Right forelimb (tissue), 1 donor: Measurements from ENCODE around the gene MYH10.
"Not testable (repeated sequence)": the region's sequence is repeated elsewhere in the genome, so short reads cannot be mapped to it uniquely, and the experiment has no call there.

Experiments
- DNase-seq: peaks from one replicate; pipeline ENCODE4 v3.0.0-alpha.2; 2018

Gene MYH10

DNA sequence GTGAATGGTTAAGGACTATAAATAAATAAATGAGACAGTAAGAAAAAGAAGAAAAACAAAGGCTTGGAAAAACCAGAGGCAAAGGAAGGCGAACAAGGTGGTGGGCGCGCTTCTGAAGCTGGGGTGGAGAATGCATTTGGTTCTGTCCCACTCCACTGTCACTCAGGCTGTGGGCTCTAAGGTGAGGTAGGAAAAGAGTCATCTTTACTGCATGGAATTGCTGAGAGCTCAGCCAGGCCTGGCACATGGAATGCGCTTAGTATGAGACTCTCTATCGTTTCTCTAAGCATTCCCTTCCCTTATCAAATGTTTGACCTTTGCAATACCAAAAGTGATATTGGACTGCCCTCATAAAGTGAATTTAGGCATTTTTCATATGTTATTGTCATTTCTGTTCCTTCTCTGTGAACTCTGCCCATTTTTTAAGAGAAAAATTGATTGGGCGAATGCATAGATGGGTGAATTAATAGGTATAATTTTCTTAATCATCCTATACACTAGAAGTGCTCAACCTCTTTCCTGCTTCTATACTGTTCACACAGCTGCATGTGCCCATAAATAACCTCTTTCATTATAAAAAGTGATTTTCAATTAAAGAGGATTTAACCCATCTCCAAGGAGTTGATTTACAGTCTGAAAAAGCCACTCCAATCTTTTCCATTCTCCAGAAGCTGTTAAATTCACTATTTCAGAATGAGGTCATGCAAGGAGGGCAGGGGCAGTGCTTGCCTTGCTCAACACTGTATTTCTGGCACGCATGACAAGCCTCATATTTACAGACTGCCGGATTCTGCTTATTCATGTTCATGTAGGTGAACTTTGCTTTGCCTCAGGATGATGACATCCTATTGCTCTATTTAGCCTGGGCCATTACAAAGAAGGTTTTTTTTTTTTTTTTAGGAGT lies 87.7 kb downstream of the MYH10 start:
- DNase-seq: no peak

DNA sequence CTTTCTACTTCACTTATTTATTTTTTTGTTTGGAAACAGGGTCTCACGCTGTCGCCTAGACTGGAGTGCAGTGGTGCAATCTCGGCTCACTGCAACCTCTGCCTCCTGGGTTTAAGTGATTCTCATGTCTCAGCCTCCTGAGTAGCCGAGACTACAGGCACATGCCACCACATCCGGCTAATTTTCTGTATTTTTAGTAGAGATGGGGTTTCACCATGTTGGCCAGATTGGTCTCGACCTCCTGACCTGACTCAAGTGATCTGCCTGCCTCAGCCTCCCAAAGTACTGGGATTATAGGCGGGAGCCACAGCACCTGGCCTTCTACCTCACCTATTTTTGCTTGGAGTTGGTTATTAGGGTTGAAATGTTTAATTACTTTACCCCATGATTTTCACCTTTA lies 90.5 kb downstream of the MYH10 start:
- not testable (repeated sequence) for DNase-seq

DNA sequence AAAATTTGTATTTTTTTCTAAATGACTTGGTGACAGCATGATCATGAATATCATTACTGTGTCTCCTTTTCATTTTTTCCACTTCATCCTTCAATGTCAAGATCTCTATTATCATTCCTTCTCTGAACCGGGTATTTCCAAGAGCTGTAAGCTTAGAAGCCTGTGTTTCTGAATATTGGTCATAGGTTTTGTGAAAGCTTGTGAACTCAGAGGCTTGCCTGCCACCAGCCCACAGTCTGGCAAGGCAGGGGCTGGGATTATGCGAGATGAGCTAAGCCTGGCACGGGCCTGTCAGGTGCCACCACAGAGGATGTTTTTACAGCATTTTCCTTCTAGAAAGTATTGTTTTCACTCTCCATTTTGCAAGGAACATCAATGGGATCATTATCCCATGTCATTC lies 92.8 kb downstream of the MYH10 start:
- no peak for DNase-seq

DNA sequence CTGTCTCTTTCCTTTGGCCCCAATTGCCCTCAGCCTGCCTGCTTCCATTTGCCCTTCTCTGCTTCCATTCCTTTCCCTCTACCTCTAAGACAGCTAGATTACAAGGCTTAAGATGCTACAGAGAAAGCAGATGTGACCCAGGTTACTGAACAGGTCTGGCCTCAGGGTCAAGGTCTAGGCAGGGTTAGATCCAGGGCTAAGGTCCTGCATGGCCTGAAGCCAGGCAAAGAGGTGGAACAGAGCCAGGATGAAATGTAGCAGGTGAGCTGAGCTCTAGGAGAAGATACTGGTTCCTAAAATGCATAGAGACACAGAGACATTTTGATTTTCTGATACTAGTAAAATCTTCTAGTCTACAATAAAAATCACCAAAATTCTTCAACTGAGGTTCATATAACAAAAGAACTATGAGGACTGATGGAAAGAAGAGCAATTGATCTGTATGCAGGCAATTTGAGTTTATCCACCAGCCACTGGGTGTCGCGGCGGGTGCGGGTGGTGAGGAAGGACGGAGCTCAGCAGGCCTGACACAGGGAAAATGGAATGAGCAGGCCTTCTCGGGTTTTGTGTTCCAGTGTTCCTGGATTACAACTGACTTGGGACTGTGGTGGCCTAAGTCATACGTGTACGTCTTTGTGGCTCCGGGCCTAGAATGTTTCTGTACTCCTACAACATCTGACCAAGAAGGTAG lies 95.9 kb downstream of the MYH10 start:
- DNase-seq: no peak

DNA sequence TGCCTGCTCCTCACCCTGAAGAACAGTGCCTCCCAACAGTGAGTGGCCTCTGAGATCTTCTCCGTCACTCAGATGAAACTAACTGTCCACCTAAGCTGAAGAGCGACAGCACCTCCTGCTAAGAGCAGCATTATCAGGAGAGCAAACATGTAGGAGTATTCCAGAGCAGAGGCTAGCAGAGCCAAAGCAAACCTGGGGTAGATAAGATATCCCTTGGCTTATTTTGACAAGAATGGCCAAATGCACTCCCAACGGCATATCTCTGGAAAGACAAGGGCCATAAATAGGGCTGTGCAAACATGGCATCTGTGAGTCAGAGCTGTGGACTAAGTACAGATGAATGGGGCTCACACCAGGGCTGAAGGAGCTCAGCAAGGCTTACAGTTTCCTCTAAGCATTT lies 98.5 kb downstream of the MYH10 start:
- no peak for DNase-seq

DNA sequence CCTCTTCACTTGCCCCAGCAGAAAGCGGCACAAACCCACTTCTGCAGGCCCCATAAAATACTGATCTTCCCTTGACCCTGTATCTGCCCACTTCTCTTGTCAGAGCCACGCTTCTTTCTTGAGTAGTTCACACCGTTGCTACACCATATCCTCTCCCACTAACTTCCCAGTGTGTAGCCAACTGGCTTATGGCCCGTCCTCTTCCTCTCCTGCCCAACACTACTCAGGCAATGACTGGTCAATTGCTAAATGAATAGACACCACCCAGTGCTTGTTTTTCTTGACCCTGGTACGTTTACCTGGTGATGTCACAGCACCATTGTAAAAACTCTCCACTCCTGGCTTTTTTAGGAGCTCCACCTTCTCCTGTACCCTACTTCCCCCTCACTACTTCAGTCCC lies 107.9 kb downstream of the MYH10 start:
- no peak for DNase-seq

DNA sequence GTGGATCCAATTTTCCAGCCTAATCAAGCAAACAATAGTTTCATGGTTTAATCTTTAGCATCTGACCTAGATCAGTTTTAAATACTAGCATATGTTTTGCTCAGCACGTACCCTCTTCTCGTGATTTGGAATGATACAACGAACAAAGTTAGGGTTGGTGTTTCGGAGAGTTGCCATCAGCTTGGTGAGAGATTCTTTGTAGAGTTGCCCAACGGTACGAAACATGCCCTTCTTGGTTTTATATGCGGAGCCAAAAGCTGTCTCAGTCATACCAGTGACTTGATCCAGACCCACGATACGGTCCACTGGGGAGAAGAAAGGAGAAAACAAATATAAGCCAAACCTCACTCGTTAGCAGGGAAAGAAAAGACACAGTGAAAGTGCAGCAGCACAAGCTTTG lies 109.5 kb downstream of the MYH10 start:
- no peak for DNase-seq

DNA sequence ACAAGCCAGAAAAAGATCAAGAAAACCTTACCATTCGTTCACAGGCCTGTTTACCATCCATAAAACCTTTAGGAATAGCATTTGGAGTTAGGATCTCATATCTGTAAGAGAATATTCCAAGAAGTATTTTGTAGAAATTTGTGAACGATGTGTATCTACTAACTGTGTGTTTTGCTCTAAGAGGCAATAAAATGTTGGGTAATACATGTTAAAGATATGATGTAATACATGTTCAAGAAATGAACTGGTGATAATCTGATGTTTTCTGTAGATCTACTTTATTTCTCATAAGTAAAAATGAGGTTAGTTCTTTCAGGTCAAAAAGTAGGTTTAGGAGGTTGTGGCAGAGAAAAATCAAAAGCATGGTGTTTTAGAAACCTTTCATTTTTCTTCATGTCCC lies 111.7 kb downstream of the MYH10 start:
- DNase-seq: no peak

DNA sequence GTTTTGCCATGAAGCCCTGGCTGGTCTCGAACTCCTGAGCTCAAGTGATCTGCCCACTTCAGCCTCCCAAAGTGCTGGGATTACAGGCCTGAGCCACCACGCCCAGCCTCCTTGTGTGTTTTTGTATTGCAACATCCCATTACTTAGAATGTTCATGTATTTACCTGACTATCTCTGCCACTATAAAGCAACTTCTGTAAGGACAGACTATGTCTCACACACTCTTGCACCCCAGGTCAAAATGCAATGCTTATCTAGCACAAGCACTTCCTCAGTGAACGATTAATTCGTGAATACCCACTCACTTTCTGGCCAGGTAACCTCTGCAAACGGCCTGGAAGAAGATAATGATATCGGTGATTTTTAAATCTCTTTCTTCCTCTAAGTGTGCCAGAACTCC lies 112.2 kb downstream of the MYH10 start:
- DNase-seq: no peak

DNA sequence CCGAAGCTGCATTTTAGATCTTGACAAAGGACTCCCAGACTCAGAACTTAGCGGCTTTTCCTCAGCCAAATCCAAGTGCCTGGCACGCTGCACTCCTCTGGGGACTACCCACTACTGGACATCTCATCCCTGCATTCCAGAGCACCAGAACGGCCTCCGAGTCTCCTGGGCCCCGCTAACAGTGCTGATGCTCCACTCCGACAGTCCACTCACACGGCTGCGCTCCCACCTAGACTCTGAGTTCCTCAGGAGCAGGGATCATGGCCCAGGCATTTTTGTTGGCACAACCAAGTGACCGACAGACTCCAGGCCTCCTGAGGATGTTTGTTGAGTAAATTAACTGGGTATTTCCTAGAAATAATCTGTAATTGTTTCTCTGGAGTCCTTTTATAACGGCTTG lies 115.7 kb downstream of the MYH10 start:
- DNase-seq: no peak

DNA sequence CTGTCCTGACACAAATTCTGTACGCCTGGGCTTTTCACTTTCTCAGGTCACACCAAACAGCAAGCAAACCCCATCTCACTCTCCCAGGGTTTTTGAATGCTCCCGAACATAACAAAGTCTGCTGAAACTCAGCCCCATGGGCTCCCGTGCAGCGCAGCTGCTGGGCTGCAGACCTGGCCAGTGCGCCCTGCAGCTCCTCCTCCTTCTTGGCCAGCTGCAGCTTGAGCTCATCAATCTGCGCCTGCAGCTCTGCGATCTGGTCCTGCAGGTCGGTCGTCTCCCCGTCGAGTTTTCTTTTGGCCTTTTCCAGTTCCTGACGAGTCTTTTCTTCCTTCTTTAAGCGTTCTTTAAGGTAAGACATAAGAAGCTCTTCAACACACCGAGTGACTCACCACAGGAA lies 124.4 kb downstream of the MYH10 start:
- DNase-seq: peak; percentile 59

DNA sequence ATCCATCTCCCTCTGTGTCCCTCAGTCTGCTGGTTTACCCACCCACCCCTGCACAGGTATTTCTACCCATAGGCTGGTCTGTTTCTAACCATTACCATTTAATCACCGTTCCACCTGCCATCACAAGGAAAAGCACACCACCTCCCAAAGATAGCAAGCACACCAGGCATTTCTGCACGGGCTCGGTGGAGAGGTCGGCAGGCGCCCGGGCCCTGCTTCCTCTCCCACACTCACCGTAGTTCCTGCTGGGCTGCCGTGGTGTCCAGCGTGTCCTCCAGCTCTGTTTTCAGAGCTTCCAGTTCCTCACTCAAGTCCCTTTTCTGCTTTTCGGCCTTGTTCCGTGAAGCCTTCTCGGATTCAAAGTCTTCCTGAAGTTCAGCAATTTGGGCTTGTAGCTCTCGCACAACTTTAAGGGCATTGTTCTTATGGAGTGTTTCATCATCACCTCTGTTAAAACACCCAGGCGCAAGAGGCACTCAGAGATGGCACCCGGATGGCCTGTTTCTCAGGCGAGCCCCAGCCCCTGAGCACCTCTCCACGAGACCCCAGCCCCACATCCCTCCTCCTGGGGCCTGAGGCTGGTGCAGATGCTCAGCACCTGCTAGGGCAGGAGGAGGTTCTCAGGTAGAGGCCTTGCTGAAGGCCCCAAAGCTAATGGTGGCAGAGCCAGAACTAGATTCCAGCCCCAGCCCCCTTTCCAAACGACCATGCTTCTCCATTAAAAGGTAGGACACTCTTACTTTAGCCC lies 125.9 kb downstream of the MYH10 start:
- DNase-seq: no peak

DNA sequence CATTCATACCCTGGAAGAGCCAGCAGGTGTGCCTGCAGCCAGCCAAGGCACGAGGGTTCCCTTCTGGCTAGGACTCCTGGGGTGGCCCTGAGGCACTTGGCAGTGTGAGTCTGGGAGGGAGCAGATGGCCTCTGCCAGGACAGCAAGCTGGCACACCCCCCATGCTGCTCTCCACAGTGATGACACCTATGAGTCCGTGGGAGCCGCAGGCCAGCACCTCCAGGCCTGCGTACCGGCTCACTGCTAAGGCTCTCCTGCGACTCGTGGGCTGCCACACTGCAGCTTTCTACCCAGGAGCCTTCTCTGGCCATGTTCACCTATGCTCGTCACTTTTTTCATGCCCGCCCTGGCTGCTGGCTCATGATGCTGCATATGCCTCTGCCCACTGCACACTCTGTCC lies 126.7 kb downstream of the MYH10 start:
- DNase-seq: no peak

DNA sequence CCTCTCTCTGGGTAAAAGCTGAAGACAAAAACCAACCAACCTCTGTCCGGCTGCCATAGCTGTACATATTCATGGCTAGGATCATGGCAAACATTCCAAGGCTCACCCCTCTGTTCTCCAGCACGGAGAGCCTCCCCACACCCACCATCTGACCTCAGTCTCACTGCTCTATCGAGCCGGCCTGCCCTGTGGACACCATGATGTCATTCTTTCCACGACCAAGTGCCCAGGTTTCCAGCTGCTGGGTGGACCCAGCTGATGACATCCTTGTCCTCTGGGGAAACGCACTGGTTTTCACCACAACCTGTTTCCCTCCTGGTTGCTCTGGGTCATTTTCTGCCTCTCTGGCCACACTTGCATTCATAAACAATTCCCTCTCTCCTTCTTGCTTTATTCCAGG lies 127.2 kb downstream of the MYH10 start:
- DNase-seq: peak; percentile 56

DNA sequence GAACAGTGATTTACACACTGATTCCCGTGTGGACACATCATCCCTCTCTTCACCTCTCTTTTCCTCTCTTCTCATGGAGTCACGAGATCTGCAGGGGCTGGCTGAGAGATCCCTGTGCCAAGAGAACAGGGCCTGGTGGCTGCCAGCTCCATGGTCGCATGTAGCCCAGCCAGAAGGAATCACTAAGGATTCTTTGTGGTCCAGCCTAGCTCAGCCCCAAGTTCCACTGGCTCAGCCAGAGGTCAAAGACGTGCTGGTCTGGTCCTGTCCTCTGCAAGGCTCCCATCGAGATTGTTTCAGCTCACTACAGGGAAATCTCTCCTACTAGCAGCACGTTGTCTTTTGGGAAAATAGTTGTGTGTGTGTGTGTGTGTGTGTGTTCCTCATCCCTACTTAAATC lies 128.4 kb downstream of the MYH10 start:
- no peak for DNase-seq

DNA sequence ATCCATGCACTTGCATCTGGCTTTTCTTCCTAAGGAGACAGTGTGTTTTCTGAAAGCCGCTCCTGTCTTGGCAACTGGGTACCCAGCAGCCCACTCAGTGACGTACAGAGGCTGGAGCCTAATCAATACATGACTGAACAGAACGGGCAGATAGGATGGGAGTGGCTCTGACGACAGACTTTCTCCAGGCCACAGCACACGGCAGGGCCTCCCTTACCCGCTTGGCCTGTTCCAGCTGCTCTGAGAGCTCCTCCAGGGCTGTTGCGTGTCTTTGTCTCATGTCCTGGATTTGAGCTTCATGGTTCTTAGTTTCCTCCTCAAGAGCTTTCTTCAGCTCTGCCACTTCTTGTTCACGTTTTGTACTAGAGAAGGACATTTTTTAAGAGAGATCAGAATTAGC lies 129.9 kb downstream of the MYH10 start:
- DNase-seq: no peak

DNA sequence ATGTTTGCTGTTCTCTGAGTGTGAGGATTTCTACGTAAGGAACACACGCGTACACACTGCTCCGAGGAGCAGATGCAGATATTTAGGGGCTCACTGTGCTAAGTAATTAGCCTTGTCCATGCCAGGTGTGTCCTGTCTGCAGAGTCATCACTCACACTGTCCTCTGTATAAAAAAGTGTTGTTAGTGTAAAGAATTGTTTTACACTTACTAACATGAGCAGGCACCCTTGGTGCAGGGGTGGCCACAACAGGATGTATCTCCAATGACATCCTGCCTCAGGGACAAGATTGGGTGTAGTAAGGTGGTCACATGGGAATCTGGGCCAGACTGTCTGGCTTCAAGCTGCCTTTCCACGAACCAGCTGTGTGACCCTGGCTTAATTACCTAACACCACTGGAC lies 130.9 kb downstream of the MYH10 start:
- DNase-seq: no peak

DNA sequence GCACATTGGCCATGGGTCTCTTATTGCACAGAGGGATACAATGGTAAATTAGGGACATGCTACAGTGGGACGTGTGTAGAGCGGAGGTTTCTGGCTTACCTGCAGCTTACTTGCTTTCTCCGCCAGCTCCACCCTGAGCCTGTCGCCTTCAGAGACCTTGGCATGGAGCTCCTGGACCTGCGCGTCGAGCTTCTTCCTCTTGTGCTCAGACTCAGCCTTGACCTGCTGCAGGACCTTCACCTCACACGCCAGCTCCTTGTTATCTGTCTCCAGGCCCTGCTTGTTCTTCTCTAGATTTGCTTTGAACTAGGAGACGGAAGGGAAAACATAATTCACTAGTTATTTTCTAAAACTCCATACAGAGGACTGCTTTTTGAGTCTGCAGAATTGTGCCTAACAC lies 131.4 kb downstream of the MYH10 start:
- no peak for DNase-seq

DNA sequence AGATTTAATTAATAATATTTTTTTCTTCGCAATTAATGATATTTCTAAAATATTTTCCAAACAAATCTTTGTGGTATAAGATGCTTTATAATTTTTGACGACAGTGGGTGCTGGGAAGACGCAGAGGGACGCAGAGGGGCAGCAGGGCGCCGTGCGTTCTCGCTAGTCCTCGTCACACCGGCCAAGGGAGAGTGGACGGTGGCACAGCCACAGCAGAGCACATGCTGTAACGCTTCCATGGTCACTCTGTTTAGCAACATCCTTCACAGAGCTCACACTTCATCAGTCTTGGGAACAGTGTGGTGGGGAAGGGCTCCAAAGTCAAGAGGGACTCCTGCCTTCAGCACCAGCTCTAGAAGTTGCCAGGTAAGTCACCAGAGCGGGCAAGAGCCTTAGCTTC lies 134.4 kb downstream of the MYH10 start:
- DNase-seq: no peak

DNA sequence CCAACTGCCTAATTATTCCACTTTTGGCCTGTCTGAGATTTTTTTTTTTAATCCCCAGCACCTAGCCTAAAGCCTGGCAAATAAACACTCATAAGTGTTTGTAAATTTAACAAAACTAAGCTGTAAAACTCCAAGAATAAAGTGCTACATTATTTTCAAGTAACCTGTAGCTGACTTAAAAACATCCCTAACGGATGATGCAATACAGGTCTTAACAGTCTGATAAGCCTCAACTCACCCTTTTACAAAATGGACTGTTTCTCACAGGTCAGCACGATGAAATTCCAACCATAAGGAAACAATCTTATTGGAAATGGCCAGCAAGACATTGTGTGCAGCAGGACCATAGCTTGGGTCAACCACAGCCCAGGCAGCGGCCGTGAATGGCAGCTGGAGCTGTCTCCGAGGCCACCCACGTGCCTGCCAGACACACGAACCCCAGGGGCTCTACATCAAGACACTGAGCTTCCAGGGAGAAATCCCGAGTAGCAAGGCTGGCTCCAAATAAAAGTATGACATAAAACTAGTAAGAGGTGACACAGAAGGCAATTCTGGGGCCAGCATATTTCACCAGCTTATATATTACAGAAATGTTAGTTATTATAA lies 135.9 kb downstream of the MYH10 start:
- DNase-seq: no peak

DNA sequence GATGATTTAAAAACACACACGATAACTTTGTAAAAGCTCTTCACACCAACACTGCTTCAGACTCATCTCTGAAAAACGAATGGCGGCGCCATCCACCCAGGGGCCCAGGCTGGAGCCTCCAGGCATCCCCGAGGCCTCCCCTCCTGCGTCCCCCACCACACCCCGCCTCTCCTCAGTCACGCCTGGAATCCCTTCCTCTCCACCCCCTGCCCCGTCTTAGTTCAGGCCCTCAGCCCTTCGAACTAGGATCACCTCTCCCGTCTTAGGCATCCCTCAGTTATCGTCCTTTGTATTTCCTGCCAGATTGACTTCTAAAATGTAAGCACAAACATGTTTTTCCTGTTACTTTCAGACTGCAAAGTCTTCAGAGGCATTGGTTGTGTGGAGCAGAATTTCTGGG lies 136.5 kb downstream of the MYH10 start:
- DNase-seq: no peak

DNA sequence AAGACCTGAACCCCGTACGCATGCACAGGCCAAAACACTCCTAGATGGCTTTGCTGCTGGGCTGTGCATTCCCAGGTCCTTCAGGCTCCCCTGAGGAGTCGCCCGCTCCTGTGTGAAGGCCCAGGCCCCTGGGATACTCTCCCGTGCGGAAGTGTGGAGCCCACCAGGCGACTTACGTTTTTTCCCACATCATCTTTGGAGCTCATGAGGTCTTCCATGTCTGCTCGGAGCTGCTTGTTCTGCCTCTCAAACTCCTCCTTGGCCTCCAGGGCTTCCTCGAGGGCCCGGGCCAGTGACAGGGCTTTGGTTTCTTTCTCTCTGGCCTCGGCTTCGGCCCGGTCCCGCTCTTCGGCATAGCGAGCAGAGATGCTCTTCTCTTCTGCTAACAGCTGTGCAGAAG lies 138.4 kb downstream of the MYH10 start:
- no peak for DNase-seq

DNA sequence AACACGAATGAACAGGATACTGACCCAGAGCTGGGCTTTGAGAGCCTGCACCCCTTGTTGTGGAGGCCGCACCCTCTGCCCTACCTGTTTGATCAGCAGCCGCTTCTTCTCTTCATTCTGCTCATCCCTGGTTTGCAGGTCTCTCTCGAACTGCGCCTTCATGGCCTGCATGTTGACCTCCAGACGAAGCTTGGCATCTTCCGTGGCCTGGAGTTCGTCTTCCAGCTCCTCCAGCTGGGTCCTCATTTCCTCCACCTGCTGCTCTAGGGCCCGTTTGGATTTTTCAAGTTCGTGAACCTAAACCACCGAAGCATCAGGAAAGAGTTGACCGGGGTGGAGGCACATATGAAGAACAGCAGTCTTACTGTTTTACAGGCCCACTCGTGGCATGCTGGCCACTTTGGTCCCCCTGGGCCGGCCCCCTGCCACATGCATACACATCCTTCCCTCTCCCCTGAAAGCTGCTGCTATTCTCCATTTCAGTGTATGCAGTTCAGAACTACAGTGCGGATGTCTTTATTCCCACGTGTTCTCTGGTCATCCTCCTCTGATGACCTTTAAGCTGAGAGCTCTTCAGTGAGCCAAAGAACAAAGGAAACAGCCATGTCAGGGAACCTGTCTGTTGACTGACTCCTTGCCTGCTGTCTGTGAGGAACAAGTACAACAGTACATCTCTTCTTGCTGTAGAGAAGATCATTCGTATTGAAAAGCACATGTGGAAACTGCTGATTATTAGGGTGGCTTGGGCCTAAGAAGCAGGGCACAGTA lies 140.1 kb downstream of the MYH10 start:
- DNase-seq: no peak
